Activated naive CD4-positive, alpha-beta T cell treated with anti-CD3 and anti-CD28 coated beads for 36 hours (primary cell): ENCODE data around the gene RBP3. TPM values are rescaled to one million over a fixed set of nuclear protein-coding genes. Genes with fewer than 3 reads are reported as not detected.

Experiments
- CTCF ChIA-PET: fragments of 350-600 bp; sonication (Branson Sonifier 250); formaldehyde crosslinking; loops from one replicate; lab custom pipeline; 2021; ENCODE audit warnings: antibody characterized with exemption; lab: Charles Lee
- DNase-seq: peaks from one replicate; pipeline ENCODE4 v3.0.0-alpha.2; 2020
- H3K27ac Mint-ChIP-seq: one replicate; pipeline ENCODE4 v1.8.0; 2021; ENCODE audit warnings: mild to moderate bottlenecking, mixed read lengths
- H3K27me3 Mint-ChIP-seq: one replicate; pipeline ENCODE4 v1.8.0; 2021; ENCODE audit warnings: low read depth, mixed read lengths
- H3K36me3 Mint-ChIP-seq: one replicate; pipeline ENCODE4 v1.8.0; 2021; ENCODE audit warnings: low read depth, mixed read lengths
- H3K4me1 Mint-ChIP-seq: one replicate; pipeline ENCODE4 v1.8.0; 2021; ENCODE audit warnings: low read depth, mixed read lengths
- H3K4me3 Mint-ChIP-seq: one replicate; pipeline ENCODE4 v1.8.0; 2021; ENCODE audit warnings: mild to moderate bottlenecking, moderate library complexity, mixed read lengths
- H3K9me3 Mint-ChIP-seq: one replicate; pipeline ENCODE4 v1.8.0; 2021; ENCODE audit warnings: mixed read lengths
- intact Hi-C: fragments of 100-400 bp; cut with micrococcal nuclease; formaldehyde crosslinking; loops from one replicate; pipeline ENCODE4 v1.15.1; 2023
- total RNA-seq, 2 experiments: library from RNA; stranded (reverse); gene quantifications; one replicate each; pipeline ENCODE4 v1.2.3, GENCODE V29; 2021

The RBP3 gene
- total RNA-seq, 2 experiments from 2014 or later = not detected

- DNase-seq = peak; percentile 56
- Mint-ChIP-seq H3K27ac (no peak overlapping the region), H3K9me3 (no peaks in the 10 kb centered on the region), H3K36me3 (no peaks in the 10 kb centered on the region), H3K4me3 (no peak overlapping the region), H3K27me3 (no peaks in the 10 kb centered on the region), H3K4me1 (peaks cover 37% of the 10 kb centered on the region)
- CTCF ChIA-PET = interaction anchor here (0.8 to 9.3 kb wide), 2 partner anchors 263 to 284 kb away, joined by 4 to 185 read pairs; no protein-coding TSS in a partner anchor
- intact Hi-C loops = loop anchor here (5.0 kb wide), 2 partner anchors 102 to 142 kb away; no protein-coding TSS in a partner anchor
Observed at GRCh38 chr10:47309408-47310089, 38.6 kb upstream of the RBP3 start.

GRCh38 chr10:47310090-47310505 lies 38.1 kb upstream of the RBP3 start:
- H3K36me3 Mint-ChIP-seq = no peaks in the 10 kb centered on the region
- no peak for DNase-seq
- peaks cover 37% of the 10 kb centered on the region for H3K4me1 Mint-ChIP-seq
- intact Hi-C loops = loop anchor here (5.0 kb wide), 1 partner anchor 143 kb away; no protein-coding TSS in a partner anchor
- CTCF ChIA-PET = interaction anchor here (0.8 to 9.3 kb wide), 3 partner anchors 263 to 285 kb away, joined by 4 to 185 read pairs (median 72); no protein-coding TSS in a partner anchor
- no peak overlapping the region for H3K27ac Mint-ChIP-seq
- no peaks in the 10 kb centered on the region for H3K9me3 Mint-ChIP-seq
- H3K27me3 Mint-ChIP-seq = no peaks in the 10 kb centered on the region
- no peak overlapping the region for H3K4me3 Mint-ChIP-seq

- peak; percentile 54 for DNase-seq
- CTCF ChIA-PET = interaction anchor here (0.7 to 9.3 kb wide), 43 partner anchors 8 to 313 kb away, joined by 3 to 185 read pairs (median 4); partner anchors contain the start of gene GDF10
- Mint-ChIP-seq H3K4me3 (no peak overlapping the region), H3K27me3 (no peaks in the 10 kb centered on the region), H3K27ac (peak overlapping the region; percentile 41), H3K4me1 (peaks cover 36% of the 10 kb centered on the region), H3K9me3 (no peaks in the 10 kb centered on the region), H3K36me3 (no peaks in the 10 kb centered on the region)
- intact Hi-C loops = loop anchor here (1.0 to 5.0 kb wide), 2 partner anchors 51 to 144 kb away; no protein-coding TSS in a partner anchor
Observed at GRCh38 chr10:47311193-47311931, 36.8 kb upstream of the RBP3 start.

- peak overlapping the region; percentile 41 for H3K27ac Mint-ChIP-seq
- no peaks in the 10 kb centered on the region for H3K36me3 Mint-ChIP-seq
- H3K9me3 Mint-ChIP-seq = no peaks in the 10 kb centered on the region
- H3K4me1 Mint-ChIP-seq = peaks cover 32% of the 10 kb centered on the region
- H3K4me3 Mint-ChIP-seq = no peak overlapping the region
- intact Hi-C loops = loop anchor here (1.0 to 5.0 kb wide), 5 partner anchors 28 to 288 kb away; no protein-coding TSS in a partner anchor
- no peaks in the 10 kb centered on the region for H3K27me3 Mint-ChIP-seq
- peak; percentile 93 for DNase-seq
- CTCF ChIA-PET = interaction anchor here (0.6 to 9.3 kb wide), 45 partner anchors 9 to 313 kb away, joined by 3 to 185 read pairs (median 4); partner anchors contain the start of gene GDF10
Observed at GRCh38 chr10:47311932-47312662, 36.1 kb upstream of the RBP3 start.

- DNase-seq = no peak
- H3K9me3 Mint-ChIP-seq = no peaks in the 10 kb centered on the region
- H3K4me3 Mint-ChIP-seq = no peak overlapping the region
- intact Hi-C loops = loop anchor here (1.0 to 5.0 kb wide), 4 partner anchors 28 to 288 kb away; no protein-coding TSS in a partner anchor
- CTCF ChIA-PET = interaction anchor here (0.6 to 9.3 kb wide), 25 partner anchors 9 to 314 kb away, joined by 3 to 185 read pairs (median 5); partner anchors contain the start of gene GDF10
- no peak overlapping the region for H3K27ac Mint-ChIP-seq
- no peaks in the 10 kb centered on the region for H3K36me3 Mint-ChIP-seq
- peaks cover 26% of the 10 kb centered on the region for H3K4me1 Mint-ChIP-seq
- H3K27me3 Mint-ChIP-seq = no peaks in the 10 kb centered on the region
Observed at GRCh38 chr10:47312663-47312995, 35.5 kb upstream of the RBP3 start.

GRCh38 chr10:47314416-47314970 lies 33.7 kb upstream of the RBP3 start:
- no peaks in the 10 kb centered on the region for H3K36me3 Mint-ChIP-seq
- peaks cover 20% of the 10 kb centered on the region for H3K4me1 Mint-ChIP-seq
- no peaks in the 10 kb centered on the region for H3K27me3 Mint-ChIP-seq
- CTCF ChIA-PET = interaction anchor here (1.2 to 9.3 kb wide), 4 partner anchors 11 to 289 kb away, joined by 4 to 185 read pairs (median 46); no protein-coding TSS in a partner anchor
- no peak overlapping the region for H3K27ac Mint-ChIP-seq
- H3K4me3 Mint-ChIP-seq = no peak overlapping the region
- DNase-seq = no peak
- no peaks in the 10 kb centered on the region for H3K9me3 Mint-ChIP-seq
- intact Hi-C loops = loop anchor here (5.0 kb wide), 1 partner anchor 147 kb away; no protein-coding TSS in a partner anchor

- Mint-ChIP-seq H3K36me3 (no peaks in the 10 kb centered on the region), H3K4me1 (peaks cover 18% of the 10 kb centered on the region), H3K9me3 (no peaks in the 10 kb centered on the region), H3K27ac (no peak overlapping the region), H3K4me3 (no peak overlapping the region), H3K27me3 (no peaks in the 10 kb centered on the region)
- no peak for DNase-seq
- intact Hi-C loops = no loop called here
- CTCF ChIA-PET = interaction anchor here (0.7 to 9.3 kb wide), 5 partner anchors 12 to 291 kb away, joined by 3 to 185 read pairs (median 7); no protein-coding TSS in a partner anchor
Observed at GRCh38 chr10:47315421-47315820, 32.7 kb upstream of the RBP3 start.

GRCh38 chr10:47316131-47316530 lies 32.0 kb upstream of the RBP3 start:
- intact Hi-C loops = no loop called here
- H3K4me1 Mint-ChIP-seq = peaks cover 12% of the 10 kb centered on the region

GRCh38 chr10:47317251-47317650 lies 30.9 kb upstream of the RBP3 start:
- intact Hi-C loops = no loop called here
- DNase-seq = no peak
- H3K4me3 Mint-ChIP-seq = no peak overlapping the region

More at GRCh38 chr10:47316131-47316530, 32.0 kb upstream of the RBP3 start:
- Mint-ChIP-seq H3K27ac (no peak overlapping the region), H3K9me3 (no peaks in the 10 kb centered on the region), H3K27me3 (no peaks in the 10 kb centered on the region), H3K36me3 (no peaks in the 10 kb centered on the region), H3K4me3 (no peak overlapping the region)
- no peak for DNase-seq
- CTCF ChIA-PET = interaction anchor here (0.7 to 9.3 kb wide), 4 partner anchors 38 to 292 kb away, joined by 3 to 185 read pairs (median 6); no protein-coding TSS in a partner anchor

GRCh38 chr10:47318706-47319105 lies 29.5 kb upstream of the RBP3 start:
- DNase-seq = no peak
- H3K27me3 Mint-ChIP-seq = no peaks in the 10 kb centered on the region
- H3K27ac Mint-ChIP-seq = no peak overlapping the region
- intact Hi-C loops = no loop called here
- no peaks in the 10 kb centered on the region for H3K4me1 Mint-ChIP-seq
- H3K4me3 Mint-ChIP-seq = no peak overlapping the region
- H3K9me3 Mint-ChIP-seq = no peaks in the 10 kb centered on the region
- no peaks in the 10 kb centered on the region for H3K36me3 Mint-ChIP-seq
- CTCF ChIA-PET = no interaction called here

More at GRCh38 chr10:47317251-47317650, 30.9 kb upstream of the RBP3 start:
- no peaks in the 10 kb centered on the region for H3K9me3 Mint-ChIP-seq
- H3K36me3 Mint-ChIP-seq = no peaks in the 10 kb centered on the region
- H3K4me1 Mint-ChIP-seq = peaks cover under 1% of the 10 kb centered on the region
- CTCF ChIA-PET = interaction anchor here (9.3 kb wide), 1 partner anchor 270 kb away, joined by 185 read pairs; no protein-coding TSS in a partner anchor
- H3K27ac Mint-ChIP-seq = no peak overlapping the region
- H3K27me3 Mint-ChIP-seq = no peaks in the 10 kb centered on the region

GRCh38 chr10:47319784-47320183 lies 28.4 kb upstream of the RBP3 start:
- H3K36me3 Mint-ChIP-seq = no peaks in the 10 kb centered on the region
- CTCF ChIA-PET = interaction anchor here (0.7 kb wide), 1 partner anchor 24 kb away, joined by 7 read pairs; no protein-coding TSS in a partner anchor
- H3K9me3 Mint-ChIP-seq = no peaks in the 10 kb centered on the region
- H3K4me3 Mint-ChIP-seq = no peak overlapping the region
- intact Hi-C loops = no loop called here
- H3K27me3 Mint-ChIP-seq = no peaks in the 10 kb centered on the region
- no peaks in the 10 kb centered on the region for H3K4me1 Mint-ChIP-seq
- DNase-seq = no peak
- H3K27ac Mint-ChIP-seq = no peak overlapping the region
